ENCODE measurements around the gene TFB2M. TPM values are rescaled to one million over a fixed set of nuclear protein-coding genes. Genes with fewer than 3 reads are reported as not detected.
"Not testable (repeated sequence)": the region's sequence is repeated elsewhere in the genome, so short reads cannot be mapped to it uniquely, and the experiment has no call there.

TFB2M gene
- total RNA-seq, 1 donor from 2014 or later: 9.5 TPM

- peaks cover 17% of the 10 kb centered on the region for H3K36me3 Mint-ChIP-seq (ENCODE audit: low read depth, unreplicated experiment)
- no peaks in the 10 kb centered on the region for H3K27me3 Mint-ChIP-seq (ENCODE audit: unreplicated experiment)
- DNase-seq (ENCODE audit: low spot score): no peak
- H3K27ac Mint-ChIP-seq (ENCODE audit: unreplicated experiment): no peak overlapping the region
- no peak overlapping the region for H3K4me3 Mint-ChIP-seq (ENCODE audit: unreplicated experiment)
- H3K4me1 Mint-ChIP-seq (ENCODE audit: unreplicated experiment): no peaks in the 10 kb centered on the region
- no peak for TF ChIP-seq CTCF (IDR thresholded peaks at IDR 0.05; ENCODE audit: unreplicated experiment)
- H3K9me3 Mint-ChIP-seq (ENCODE audit: unreplicated experiment): peaks cover 7% of the 10 kb centered on the region
These were observed 25.0 kb upstream of the TFB2M start for GRCh38 chr1:246591047-246591446.

DNA sequence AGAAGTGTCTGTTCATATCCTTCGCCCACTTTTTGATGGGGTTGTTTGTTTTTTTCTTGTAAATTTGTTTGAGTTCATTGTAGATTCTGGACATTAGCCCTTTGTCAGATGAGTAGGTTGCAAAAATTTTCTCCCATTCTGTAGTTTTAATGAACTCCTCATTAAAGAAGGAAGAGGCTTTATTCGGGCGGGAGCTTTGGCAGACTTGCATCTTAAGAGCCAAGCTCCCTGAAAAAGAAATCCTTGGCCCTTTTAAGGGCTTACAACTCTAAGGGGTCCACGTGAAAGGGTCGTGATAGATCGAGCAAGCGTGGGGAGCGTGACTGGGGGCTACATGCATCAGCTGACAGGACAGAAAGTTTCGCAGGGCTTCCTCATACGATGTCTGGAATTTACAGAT is 23.9 kb upstream of the TFB2M start:
- not testable (repeated sequence) for DNase-seq (ENCODE audit: low spot score); H3K4me1 Mint-ChIP-seq (ENCODE audit: unreplicated experiment); H3K4me3 Mint-ChIP-seq (ENCODE audit: unreplicated experiment); H3K27me3 Mint-ChIP-seq (ENCODE audit: unreplicated experiment); H3K27ac Mint-ChIP-seq (ENCODE audit: unreplicated experiment); H3K9me3 Mint-ChIP-seq (ENCODE audit: unreplicated experiment)
- H3K36me3 Mint-ChIP-seq (ENCODE audit: low read depth, unreplicated experiment): peaks cover 17% of the 10 kb centered on the region

DNA sequence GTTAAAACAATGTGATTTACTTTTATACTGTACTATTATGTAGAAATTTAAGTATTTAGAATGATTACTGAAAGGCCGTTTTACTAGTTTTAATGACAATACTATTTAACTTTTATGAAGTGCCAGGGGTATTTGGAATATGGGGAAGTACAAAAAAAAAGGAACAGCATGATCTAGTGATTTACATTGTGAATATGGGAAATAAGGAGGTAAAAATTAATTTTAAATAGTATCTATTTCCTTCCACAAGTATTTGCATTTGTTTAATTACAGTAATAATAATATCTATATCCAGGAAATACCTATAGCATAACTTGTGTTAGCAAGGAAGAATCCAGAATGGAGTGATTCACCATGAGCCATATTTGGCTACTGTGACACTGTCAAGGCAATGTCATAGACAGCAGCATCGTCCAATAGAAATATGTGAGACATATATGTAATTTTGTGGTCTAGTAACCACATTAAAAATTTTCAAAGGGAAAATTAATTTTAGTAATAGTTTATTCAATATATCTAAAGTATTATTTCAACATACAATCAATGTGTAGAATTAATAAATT is 22.2 kb upstream of the TFB2M start:
- peaks cover 24% of the 10 kb centered on the region for H3K36me3 Mint-ChIP-seq (ENCODE audit: low read depth, unreplicated experiment)
- no peak for TF ChIP-seq CTCF (IDR thresholded peaks at IDR 0.05; ENCODE audit: unreplicated experiment)
- H3K4me3 Mint-ChIP-seq (ENCODE audit: unreplicated experiment): no peak overlapping the region
- H3K27ac Mint-ChIP-seq (ENCODE audit: unreplicated experiment): no peak overlapping the region
- no peak for DNase-seq (ENCODE audit: low spot score)
- no peaks in the 10 kb centered on the region for H3K27me3 Mint-ChIP-seq (ENCODE audit: unreplicated experiment)
- no peaks in the 10 kb centered on the region for H3K4me1 Mint-ChIP-seq (ENCODE audit: unreplicated experiment)
- H3K9me3 Mint-ChIP-seq (ENCODE audit: unreplicated experiment): peaks cover 7% of the 10 kb centered on the region

- Mint-ChIP-seq H3K27me3 (ENCODE audit: unreplicated experiment) (no peaks in the 10 kb centered on the region), H3K9me3 (ENCODE audit: unreplicated experiment) (peaks cover 7% of the 10 kb centered on the region), H3K4me1 (ENCODE audit: unreplicated experiment) (peaks cover 2% of the 10 kb centered on the region), H3K36me3 (ENCODE audit: low read depth, unreplicated experiment) (peaks cover 24% of the 10 kb centered on the region), H3K4me3 (ENCODE audit: unreplicated experiment) (no peak overlapping the region), H3K27ac (ENCODE audit: unreplicated experiment) (no peak overlapping the region)
- DNase-seq (ENCODE audit: low spot score): no peak
- TF ChIP-seq CTCF (IDR thresholded peaks at IDR 0.05; ENCODE audit: unreplicated experiment): no peak
These were observed 21.5 kb upstream of the TFB2M start for GRCh38 chr1:246587606-246588005.

DNA sequence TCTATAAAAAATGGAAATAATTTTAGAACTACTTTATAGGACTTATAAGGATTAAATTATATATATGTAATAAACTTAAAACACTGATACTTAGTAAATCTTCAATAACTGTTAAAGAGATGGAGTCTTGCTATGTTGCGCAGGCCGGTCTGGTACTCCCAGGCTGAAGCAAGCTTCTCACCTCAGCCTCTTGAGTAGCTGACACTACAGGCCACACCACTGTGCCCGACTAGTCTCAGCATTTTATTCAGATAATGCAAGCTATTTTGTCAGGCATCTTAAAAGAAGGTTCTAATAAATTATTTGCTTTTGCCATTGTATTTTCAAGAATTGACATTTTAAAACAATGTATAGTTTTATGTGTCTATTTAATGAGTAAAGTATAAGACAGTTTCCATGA is 21.0 kb upstream of the TFB2M start:
- H3K4me3 Mint-ChIP-seq (ENCODE audit: unreplicated experiment): no peak overlapping the region
- H3K27me3 Mint-ChIP-seq (ENCODE audit: unreplicated experiment): no peaks in the 10 kb centered on the region
- peaks cover 24% of the 10 kb centered on the region for H3K36me3 Mint-ChIP-seq (ENCODE audit: low read depth, unreplicated experiment)
- DNase-seq (ENCODE audit: low spot score): no peak
- H3K9me3 Mint-ChIP-seq (ENCODE audit: unreplicated experiment): peaks cover 7% of the 10 kb centered on the region
- H3K4me1 Mint-ChIP-seq (ENCODE audit: unreplicated experiment): peaks cover 3% of the 10 kb centered on the region
- no peak overlapping the region for H3K27ac Mint-ChIP-seq (ENCODE audit: unreplicated experiment)
- TF ChIP-seq CTCF (IDR thresholded peaks at IDR 0.05; ENCODE audit: unreplicated experiment): no peak

All from endothelial cell (in vitro differentiated cells).